Adrenal gland (tissue), 12 donors: ENCODE results near the gene PPIA. TPM values are rescaled to one million over a fixed set of nuclear protein-coding genes. Genes with fewer than 3 reads are reported as not detected.

Source experiments
- DNase-seq, 7 donors: peaks; one replicate each; pipeline ENCODE4 v3.0.0-alpha.2; 2019 to 2020
- H3K27ac ChIP-seq, 5 donors: fragments of 200-600 bp; sonication (generic) in 4 of 5; 1 replicate in 3 of 5; 2 replicates in 2 of 5; pipeline versions ENCODE4 v1.5.1 to v1.8.0; 2016 to 2020; ENCODE audit warnings: mild to moderate bottlenecking in 1 of 5
- H3K27me3 ChIP-seq: fragments of 200-600 bp; 2 replicates; pipeline ENCODE4 v1.8.0; 2021
- H3K36me3 ChIP-seq, 2 donors: fragments of 200-600 bp; replicated peaks in 1 of 2; 1 replicate in 1 of 2; 2 replicates in 1 of 2; pipeline versions ENCODE4 v1.5.1 to v1.8.0; 2018 to 2022
- H3K4me1 ChIP-seq, 2 donors: fragments of 200-600 bp; replicated peaks in 1 of 2; 1 replicate in 1 of 2; 2 replicates in 1 of 2; pipeline versions ENCODE4 v1.5.1 to v1.8.0; 2018 to 2021
- H3K4me3 ChIP-seq, 4 donors: fragments of 200-600 bp; sonication (generic) in 3 of 4; one replicate each; pipeline ENCODE4 v1.5.1; 2016 to 2018
- H3K9me3 ChIP-seq, 3 donors: fragments of 200-600 bp; sonication (generic) in 1 of 3; replicated peaks in 1 of 3; 1 replicate in 2 of 3; 2 replicates in 1 of 3; pipeline versions ENCODE4 v1.5.1 to v1.8.0; 2016 to 2021
- POLR2A ChIP-seq, 2 donors: fragments of 450-650 bp; IDR thresholded peaks; one replicate each; pipeline ENCODE4 v1.6.1; 2017; ENCODE audit warnings: antibody characterized with exemption in 2 of 2, mild to moderate bottlenecking in 2 of 2, moderate library complexity in 1 of 2
- WGBS, 4 donors: extraction: QIAGEN DNeasy Blood & Tissue Kit in 2 of 4; methylation state at CpG; one replicate each; pipeline versions ENCODE4 v1.1.5 to v1.1.7; 2013 to 2017; 5-methylcytosine and 5-hydroxymethylcytosine counted together
- intact Hi-C, 2 donors: fragments of 100-400 bp; cut with DNase I; formaldehyde crosslinking; loops; one replicate each; pipeline versions ENCODE4 v1.14.1 to v1.15.0; 2022 to 2023
- polyA plus RNA-seq, 3 donors: library from polyadenylated mRNA; stranded (reverse); fragments of 200-250 nt in 2 of 3; fragments of 350-450 nt in 1 of 3; fragmentation: Illumina TruSeq in 1 of 3; extraction: RNeasy Lipid Tissue Mini Kit (QIAGEN cat#74804) in 1 of 3; gene quantifications; one replicate each; pipeline ENCODE4 v1.2.3, GENCODE V29; 2013 to 2014
- total RNA-seq, 9 donors: library from RNA; depleted of rRNA in 4 of 9; stranded (reverse); fragments of >200 nt in 4 of 9; fragments of 120-200 nt in 1 of 9; fragmentation: NEBNext Ultra II Directional in 1 of 9; extraction: Animal tissue kit (Norgen Biotek cat#: 25700) in 1 of 9; gene quantifications; one replicate each; pipeline versions ENCODE4 v1.1.0 to v1.2.4, GENCODE V29; 2013 to 2023
- TF ChIP-seq, protein P1 (sequence below), 6 experiments: fragments of 450-650 bp in 4 of 6; fragments of 200-600 bp in 2 of 6; sonication (generic) in 1 of 6; IDR thresholded peaks; 1 replicate in 5 of 6; 2 replicates in 1 of 6; pipeline versions ENCODE4 v1.5.1 to v1.8.0; 2016 to 2021; ENCODE audit warnings: antibody characterized with exemption in 6 of 6, mild to moderate bottlenecking in 2 of 6, moderate library complexity in 1 of 6
- donor health status: healthy with polysubstance abuse.
- donor health status: Bipolar disorder and iron deficiency.
- donor health status: DM: yes; HTN: yes; CAD: no.
- donor health status: DM: no; HTN: no; CAD: no.
- donor health status: DM: no; HTN: no; CAD: no.
- donor health status: DM: yes; HTN: yes; CAD: no.

Gene PPIA
- total and polyA plus RNA-seq, 12 donors = 589 to 3,672 (median 1,389) TPM

- Histone ChIP-seq H3K9me3 (no peaks in the 10 kb centered on the region), H3K27ac (no peak overlapping the region), H3K27me3 (no peaks in the 10 kb centered on the region), H3K36me3 (peaks cover 0 to 17% of the 10 kb centered on the region in 2 donors), H3K4me1 (peaks cover 16 to 36% of the 10 kb centered on the region in 2 donors), H3K4me3 (no peak overlapping the region)
- intact Hi-C loops = no loop called here
- 95 to 98% (median 97%) methylated on average over 2 of the region's 2 CpGs for WGBS, 4 donors
- DNase-seq = no peak
- TF ChIP-seq POLR2A (IDR thresholded peaks at IDR 0.05) = no peak
- TF ChIP-seq, protein P1, sequence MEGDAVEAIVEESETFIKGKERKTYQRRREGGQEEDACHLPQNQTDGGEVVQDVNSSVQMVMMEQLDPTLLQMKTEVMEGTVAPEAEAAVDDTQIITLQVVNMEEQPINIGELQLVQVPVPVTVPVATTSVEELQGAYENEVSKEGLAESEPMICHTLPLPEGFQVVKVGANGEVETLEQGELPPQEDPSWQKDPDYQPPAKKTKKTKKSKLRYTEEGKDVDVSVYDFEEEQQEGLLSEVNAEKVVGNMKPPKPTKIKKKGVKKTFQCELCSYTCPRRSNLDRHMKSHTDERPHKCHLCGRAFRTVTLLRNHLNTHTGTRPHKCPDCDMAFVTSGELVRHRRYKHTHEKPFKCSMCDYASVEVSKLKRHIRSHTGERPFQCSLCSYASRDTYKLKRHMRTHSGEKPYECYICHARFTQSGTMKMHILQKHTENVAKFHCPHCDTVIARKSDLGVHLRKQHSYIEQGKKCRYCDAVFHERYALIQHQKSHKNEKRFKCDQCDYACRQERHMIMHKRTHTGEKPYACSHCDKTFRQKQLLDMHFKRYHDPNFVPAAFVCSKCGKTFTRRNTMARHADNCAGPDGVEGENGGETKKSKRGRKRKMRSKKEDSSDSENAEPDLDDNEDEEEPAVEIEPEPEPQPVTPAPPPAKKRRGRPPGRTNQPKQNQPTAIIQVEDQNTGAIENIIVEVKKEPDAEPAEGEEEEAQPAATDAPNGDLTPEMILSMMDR (IDR thresholded peaks at IDR 0.05) = no peak
These were observed 43.7 kb upstream of the PPIA start for GRCh38 chr7:44752822-44753221.

GRCh38 chr7:44754802-44755697 lies 41.4 kb upstream of the PPIA start:
- WGBS, 4 donors = 91 to 98% (median 92%) methylated on average over 8 to 11 of the region's 11 CpGs

DNA sequence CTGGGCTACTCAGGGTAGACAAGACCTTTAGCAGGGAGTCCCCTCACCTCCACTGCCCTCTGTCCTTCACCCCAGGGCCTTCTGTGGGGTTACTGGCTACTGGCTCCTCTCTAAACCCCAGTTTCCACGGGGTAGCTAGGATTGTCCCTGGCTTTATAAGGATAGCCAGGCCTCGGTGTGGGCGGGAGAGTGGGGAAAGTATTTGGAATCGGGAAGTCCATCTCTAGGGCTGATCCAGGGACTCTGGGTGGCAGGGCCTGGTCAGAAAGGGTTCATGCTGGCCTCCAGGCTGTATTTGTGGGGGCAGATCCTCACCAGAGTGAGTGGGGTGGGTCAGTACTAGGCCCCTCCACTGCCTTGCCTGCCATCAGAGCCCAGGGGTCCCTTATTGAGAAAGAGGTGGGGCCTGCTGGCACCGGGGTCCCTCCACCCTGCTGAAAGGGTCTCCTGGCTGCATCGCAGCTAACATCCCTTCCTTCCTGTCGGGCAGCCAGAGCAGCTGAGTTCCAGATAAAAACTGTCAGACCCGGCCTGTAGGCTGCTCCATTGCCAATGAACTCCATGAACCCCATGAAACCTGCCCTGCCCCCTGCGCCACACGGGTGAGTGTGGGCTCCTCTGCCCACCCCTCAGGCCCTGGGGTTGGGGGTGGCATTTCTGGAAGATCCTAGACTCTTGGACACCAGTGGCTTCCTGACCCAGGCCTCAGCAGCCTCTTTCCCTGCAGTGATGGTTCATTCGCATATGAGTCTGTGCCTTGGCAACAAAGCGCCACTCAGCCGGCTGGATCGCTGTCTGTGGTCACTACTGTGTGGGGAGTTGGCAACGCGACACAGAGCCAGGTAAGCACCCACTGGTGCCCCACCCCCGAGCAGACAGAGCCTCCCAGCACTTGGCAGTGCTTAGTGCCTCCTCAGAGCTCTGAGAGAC lies 40.5 kb upstream of the PPIA start:
- no peak for DNase-seq
- WGBS, 4 donors = 71 to 87% (median 77%) methylated on average over 11 to 17 of the region's 17 CpGs
- no peak overlapping the region for H3K4me3 ChIP-seq
- TF ChIP-seq, protein P1 (IDR thresholded peaks at IDR 0.05) = no peak
- no peak for TF ChIP-seq POLR2A (IDR thresholded peaks at IDR 0.05)
- H3K27ac ChIP-seq = peak overlapping the region in 2 of 5 donors; percentile 18 to 38
- no peaks in the 10 kb centered on the region for H3K9me3 ChIP-seq
- peaks cover 0 to 18% of the 10 kb centered on the region in 2 donors for H3K4me1 ChIP-seq
- H3K36me3 ChIP-seq = peaks cover 0 to 41% of the 10 kb centered on the region in 2 donors
- H3K27me3 ChIP-seq = no peaks in the 10 kb centered on the region
- intact Hi-C loops = no loop called here

More at GRCh38 chr7:44754802-44755697, 41.4 kb upstream of the PPIA start:
- no peaks in the 10 kb centered on the region for H3K9me3 ChIP-seq
- H3K4me1 ChIP-seq = peaks cover 8 to 27% of the 10 kb centered on the region in 2 donors
- peaks cover 0 to 32% of the 10 kb centered on the region in 2 donors for H3K36me3 ChIP-seq
- H3K4me3 ChIP-seq = no peak overlapping the region
- no peaks in the 10 kb centered on the region for H3K27me3 ChIP-seq
- intact Hi-C loops = no loop called here
- H3K27ac ChIP-seq = peak overlapping the region in 1 of 5 donors; percentile 18
- TF ChIP-seq, protein P1 (IDR thresholded peaks at IDR 0.05) = no peak
- DNase-seq = no peak

DNA sequence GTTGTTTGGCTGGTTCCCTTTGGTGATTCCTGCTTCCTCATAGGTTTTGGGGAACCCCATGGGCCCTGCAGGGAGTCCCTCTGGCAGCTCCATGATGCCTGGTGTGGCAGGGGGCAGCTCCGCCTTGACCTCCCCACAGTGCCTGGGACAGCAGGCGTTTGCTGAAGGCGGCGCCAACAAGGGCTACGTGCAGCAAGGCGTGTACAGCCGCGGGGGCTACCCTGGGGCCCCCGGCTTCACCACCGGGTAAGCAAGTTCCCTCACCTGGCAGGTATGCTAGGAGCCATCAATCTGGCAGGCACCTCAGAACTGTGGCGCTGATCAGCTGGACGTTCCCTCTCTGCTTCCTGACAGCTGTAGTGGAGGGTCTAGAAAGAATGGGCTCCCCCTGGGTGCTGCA lies 39.6 kb upstream of the PPIA start:
- no peak overlapping the region for H3K4me3 ChIP-seq
- no peak overlapping the region for H3K27ac ChIP-seq
- peaks cover 0 to 50% of the 10 kb centered on the region in 2 donors for H3K36me3 ChIP-seq
- no peak for TF ChIP-seq POLR2A (IDR thresholded peaks at IDR 0.05)
- H3K9me3 ChIP-seq = no peaks in the 10 kb centered on the region
- DNase-seq = no peak
- WGBS, 4 donors = 86 to 93% (median 90%) methylated on average over 2 to 12 of the region's 12 CpGs; no CpG with 5 or more reads in 1 of the 4 donors
- intact Hi-C loops = no loop called here
- peaks cover 0 to 13% of the 10 kb centered on the region in 2 donors for H3K4me1 ChIP-seq
- H3K27me3 ChIP-seq = no peaks in the 10 kb centered on the region
